ENCODE measurements around the gene BBX.
A peak's percentile ranks its signal among the peaks of the same experiment; 100 is the strongest.

BBX gene

GRCh38 chr3:107845380-107846278 lies 322.9 kb downstream of the BBX start:
- no peak for TF ChIP-seq CTCF (IDR thresholded peaks at IDR 0.05; ENCODE audit: low read depth, low read length)
- no peak for DNase-seq (ENCODE audit: extremely low read depth, low read depth)

- peak; percentile 2 for DNase-seq (ENCODE audit: extremely low read depth, low read depth)
- peak; percentile 59 for TF ChIP-seq CTCF (IDR thresholded peaks at IDR 0.05; ENCODE audit: low read depth, low read length)
These were observed 323.6 kb downstream of the BBX start for GRCh38 chr3:107846279-107846852.

GRCh38 chr3:107847791-107848190 lies 325.0 kb downstream of the BBX start:
- no peak for DNase-seq (ENCODE audit: extremely low read depth, low read depth)
- no peak for TF ChIP-seq CTCF (IDR thresholded peaks at IDR 0.05; ENCODE audit: low read depth, low read length)

GRCh38 chr3:107848351-107848915 lies 325.7 kb downstream of the BBX start:
- TF ChIP-seq CTCF (IDR thresholded peaks at IDR 0.05; ENCODE audit: low read depth, low read length): no peak
- DNase-seq (ENCODE audit: extremely low read depth, low read depth): no peak

GRCh38 chr3:107850681-107851080 lies 327.9 kb downstream of the BBX start:
- DNase-seq (ENCODE audit: extremely low read depth, low read depth): no peak
- TF ChIP-seq CTCF (IDR thresholded peaks at IDR 0.05; ENCODE audit: low read depth, low read length): no peak

- no peak for DNase-seq (ENCODE audit: extremely low read depth, low read depth)
- TF ChIP-seq CTCF (IDR thresholded peaks at IDR 0.05; ENCODE audit: low read depth, low read length): no peak
These were observed 331.1 kb downstream of the BBX start for GRCh38 chr3:107853821-107854220.

- DNase-seq (ENCODE audit: extremely low read depth, low read depth): no peak
These were observed 332.0 kb downstream of the BBX start for GRCh38 chr3:107854733-107855132.

More at GRCh38 chr3:107854733-107855132, 332.0 kb downstream of the BBX start:
- TF ChIP-seq CTCF (IDR thresholded peaks at IDR 0.05; ENCODE audit: low read depth, low read length): no peak
